ENCODE measurements around the gene CLSTN2. TPM values are rescaled to one million over a fixed set of nuclear protein-coding genes. Genes with fewer than 3 reads are reported as not detected.

The CLSTN2 gene
- total RNA-seq, 1 donor, result 7.3 TPM

GRCh38 chr3:140246578-140246977 lies 311.6 kb downstream of the CLSTN2 start:
- TF ChIP-seq CTCF (IDR thresholded peaks at IDR 0.05; ENCODE audit: insufficient read depth, low read depth, low read length), result no peak
- H3K4me3 ChIP-seq (ENCODE audit: low read depth, low read length), result no peak overlapping the region
- no peak for DNase-seq (ENCODE audit: low read depth)

GRCh38 chr3:140247775-140248174 lies 312.8 kb downstream of the CLSTN2 start:
- H3K4me3 ChIP-seq (ENCODE audit: low read depth, low read length), result no peak overlapping the region
- DNase-seq (ENCODE audit: low read depth), result no peak
- no peak for TF ChIP-seq CTCF (IDR thresholded peaks at IDR 0.05; ENCODE audit: insufficient read depth, low read depth, low read length)

- H3K4me3 ChIP-seq (ENCODE audit: low read depth, low read length), result no peak overlapping the region
- no peak for DNase-seq (ENCODE audit: low read depth)
- no peak for TF ChIP-seq CTCF (IDR thresholded peaks at IDR 0.05; ENCODE audit: insufficient read depth, low read depth, low read length)
Observed at GRCh38 chr3:140249188-140249587, 314.2 kb downstream of the CLSTN2 start.

- no peak for TF ChIP-seq CTCF (IDR thresholded peaks at IDR 0.05; ENCODE audit: insufficient read depth, low read depth, low read length)
- no peak for DNase-seq (ENCODE audit: low read depth)
- H3K4me3 ChIP-seq (ENCODE audit: low read depth, low read length), result no peak overlapping the region
Observed at GRCh38 chr3:140250010-140250855, 315.2 kb downstream of the CLSTN2 start.

- no peak for TF ChIP-seq CTCF (IDR thresholded peaks at IDR 0.05; ENCODE audit: insufficient read depth, low read depth, low read length)
- H3K4me3 ChIP-seq (ENCODE audit: low read depth, low read length), result no peak overlapping the region
- DNase-seq (ENCODE audit: low read depth), result no peak
Observed at GRCh38 chr3:140250945-140251344, 316.0 kb downstream of the CLSTN2 start.

GRCh38 chr3:140251678-140252077 lies 316.7 kb downstream of the CLSTN2 start:
- no peak for DNase-seq (ENCODE audit: low read depth)
- no peak overlapping the region for H3K4me3 ChIP-seq (ENCODE audit: low read depth, low read length)
- no peak for TF ChIP-seq CTCF (IDR thresholded peaks at IDR 0.05; ENCODE audit: insufficient read depth, low read depth, low read length)

All from fibroblast of villous mesenchyme (primary cell).